Head of caudate nucleus (tissue), 42 donors: ENCODE data around the gene PLXNB2.
A peak's percentile ranks its signal among the peaks of the same experiment; 100 is the strongest.

Source experiments
- DNase-seq, 42 donors: peaks; one replicate each; pipeline versions ENCODE4 v3.0.0 to v3.0.0-alpha.2; 2020 to 2021; ENCODE audit warnings: mixed read lengths in 7 of 42
- intact Hi-C: fragments of 100-400 bp; cut with DNase I; formaldehyde crosslinking; loops from one replicate; pipeline ENCODE4 v1.15.0; 2022

The PLXNB2 gene

GRCh38 chr22:50286701-50287318 is 20.6 kb downstream of the PLXNB2 start:
- intact Hi-C loops: no loop called here
- DNase-seq: no peak

GRCh38 chr22:50286275-50286674 is 21.2 kb downstream of the PLXNB2 start:
- intact Hi-C loops: no loop called here
- no peak for DNase-seq

- intact Hi-C loops: no loop called here
- DNase-seq: no peak
Measured at GRCh38 chr22:50285568-50286229, 21.7 kb downstream of the PLXNB2 start.

- no peak for DNase-seq
- intact Hi-C loops: no loop called here
Measured at GRCh38 chr22:50284479-50284878, 23.0 kb downstream of the PLXNB2 start.

GRCh38 chr22:50283821-50284220 is 23.6 kb downstream of the PLXNB2 start:
- DNase-seq: no peak
- intact Hi-C loops: no loop called here

- DNase-seq: no peak
- intact Hi-C loops: no loop called here
Measured at GRCh38 chr22:50282361-50283155, 24.9 kb downstream of the PLXNB2 start.

- no peak for DNase-seq
- intact Hi-C loops: no loop called here
Measured at GRCh38 chr22:50281957-50282356, 25.5 kb downstream of the PLXNB2 start.

- DNase-seq: no peak
- intact Hi-C loops: no loop called here
Measured at GRCh38 chr22:50281384-50281760, 26.1 kb downstream of the PLXNB2 start.

- no peak for DNase-seq
- intact Hi-C loops: no loop called here
Measured at GRCh38 chr22:50280708-50281383, 26.6 kb downstream of the PLXNB2 start.

GRCh38 chr22:50280022-50280707 is 27.3 kb downstream of the PLXNB2 start:
- intact Hi-C loops: no loop called here
- DNase-seq: no peak

GRCh38 chr22:50278956-50279619 is 28.4 kb downstream of the PLXNB2 start:
- intact Hi-C loops: loop anchor here (5.0 kb wide), 1 partner anchor 48 kb away; the partner anchor contains the start of gene DENND6B

GRCh38 chr22:50278461-50278860 is 29.0 kb downstream of the PLXNB2 start:
- intact Hi-C loops: loop anchor here (5.0 kb wide), 1 partner anchor 49 kb away; the partner anchor contains the start of gene DENND6B
- DNase-seq: no peak

More at GRCh38 chr22:50278956-50279619, 28.4 kb downstream of the PLXNB2 start:
- DNase-seq: no peak

- DNase-seq: no peak
- intact Hi-C loops: loop anchor here (5.0 kb wide), 1 partner anchor 50 kb away; the partner anchor contains the start of gene DENND6B
Measured at GRCh38 chr22:50277761-50278160, 29.7 kb downstream of the PLXNB2 start.

GRCh38 chr22:50276143-50276542 is 31.3 kb downstream of the PLXNB2 start:
- intact Hi-C loops: loop anchor here (5.0 kb wide), 1 partner anchor 51 kb away; the partner anchor contains the start of gene DENND6B
- peak; percentile 56 to 92 (median 80) for DNase-seq

GRCh38 chr22:50275181-50276055 is 32.0 kb downstream of the PLXNB2 start:
- no peak for DNase-seq
- intact Hi-C loops: loop anchor here (5.0 kb wide), 1 partner anchor 52 kb away; the partner anchor contains the start of gene DENND6B

GRCh38 chr22:50274771-50275170 is 32.7 kb downstream of the PLXNB2 start:
- no peak for DNase-seq
- intact Hi-C loops: loop anchor here (5.0 kb wide), 1 partner anchor 53 kb away; the partner anchor contains the start of gene DENND6B

GRCh38 chr22:50274311-50274710 is 33.1 kb downstream of the PLXNB2 start:
- intact Hi-C loops: no loop called here
- DNase-seq: peak in 38 of 42 donors; percentile 43 to 83 (median 63)
